Inferior parietal cortex (tissue), 1 donor: Measurements from ENCODE around the gene MUC2.

Source experiments
- DNase-seq: peaks from one replicate; pipeline ENCODE4 v3.0.0-alpha.2; 2016; ENCODE audit errors: extremely low spot score

Gene MUC2

GRCh38 chr11:1074244-1075221 is at the start of gene MUC2:
TSS of gene MUC2 (plus strand) at chr11:1074874.
- DNase-seq = no peak

- no peak for DNase-seq
These were observed 49.1 kb upstream of the MUC2 start for GRCh38 chr11:1025410-1026162.

GRCh38 chr11:1026163-1026450 is 48.6 kb upstream of the MUC2 start:
- DNase-seq = no peak

- DNase-seq = no peak
These were observed 47.8 kb upstream of the MUC2 start for GRCh38 chr11:1026641-1027482.

GRCh38 chr11:1027483-1028290 is 47.0 kb upstream of the MUC2 start:
- no peak for DNase-seq

- no peak for DNase-seq
These were observed 46.5 kb upstream of the MUC2 start for GRCh38 chr11:1028291-1028540.

GRCh38 chr11:1028616-1029015 is 46.1 kb upstream of the MUC2 start:
- no peak for DNase-seq

GRCh38 chr11:1029051-1029450 is 45.6 kb upstream of the MUC2 start:
- DNase-seq = no peak

GRCh38 chr11:1029654-1030053 is 45.0 kb upstream of the MUC2 start:
- no peak for DNase-seq

- DNase-seq = no peak
These were observed 44.6 kb upstream of the MUC2 start for GRCh38 chr11:1030086-1030485.

GRCh38 chr11:1030556-1030955 is 44.1 kb upstream of the MUC2 start:
- DNase-seq = no peak

- DNase-seq = no peak
These were observed 43.4 kb upstream of the MUC2 start for GRCh38 chr11:1031121-1031899.

GRCh38 chr11:1032310-1032891 is 42.3 kb upstream of the MUC2 start:
- no peak for DNase-seq

GRCh38 chr11:1033016-1033798 is 41.5 kb upstream of the MUC2 start:
- no peak for DNase-seq

GRCh38 chr11:1034001-1034400 is 40.7 kb upstream of the MUC2 start:
- DNase-seq = no peak

- DNase-seq = no peak
These were observed 40.0 kb upstream of the MUC2 start for GRCh38 chr11:1034456-1035295.

- no peak for DNase-seq
These were observed 38.9 kb upstream of the MUC2 start for GRCh38 chr11:1035577-1036283.

GRCh38 chr11:1036303-1036923 is 38.3 kb upstream of the MUC2 start, which contains the start of gene MUC6:
TSS of gene MUC6 (minus strand) at chr11:1036718. CDS start at chr11:1036655, 63 bp downstream.
- DNase-seq = no peak
